Activated naive CD8-positive, alpha-beta T cell treated with anti-CD3 and anti-CD28 coated beads, Interleukin-2, amount 50 U/mL, for 16 hours (primary cell): Measurements from ENCODE around the gene USP9X.
"Not testable (repeated sequence)": the region's sequence is repeated elsewhere in the genome, so short reads cannot be mapped to it uniquely, and the experiment has no call there.

Source experiments
- DNase-seq: peaks from one replicate; pipeline ENCODE4 v3.0.0-alpha.2; 2020; ENCODE audit warnings: low read depth, low spot score

Gene USP9X

GRCh38 chrX:41186946-41187345 lies 101.7 kb downstream of the USP9X start:
- DNase-seq, result not testable (repeated sequence)

GRCh38 chrX:41189156-41189555 lies 103.9 kb downstream of the USP9X start:
- no peak for DNase-seq

- no peak for DNase-seq
Observed at GRCh38 chrX:41192880-41193279, 107.6 kb downstream of the USP9X start.

GRCh38 chrX:41198410-41198809 lies 113.2 kb downstream of the USP9X start:
- no peak for DNase-seq

GRCh38 chrX:41200785-41201184 lies 115.5 kb downstream of the USP9X start:
- DNase-seq, result no peak

- no peak for DNase-seq
Observed at GRCh38 chrX:41209853-41210252, 124.6 kb downstream of the USP9X start.

- DNase-seq, result no peak
Observed at GRCh38 chrX:41224605-41225004, 139.4 kb downstream of the USP9X start.

- no peak for DNase-seq
Observed at GRCh38 chrX:41233988-41234387, 148.7 kb downstream of the USP9X start.

- DNase-seq, result not testable (repeated sequence)
Observed at GRCh38 chrX:41234471-41234870, 149.2 kb downstream of the USP9X start.

- DNase-seq, result no peak
Observed at GRCh38 chrX:41234962-41235361, 149.7 kb downstream of the USP9X start.

- no peak for DNase-seq
Observed at GRCh38 chrX:41236629-41237028, 151.4 kb downstream of the USP9X start.

GRCh38 chrX:41240509-41240908 lies 155.3 kb downstream of the USP9X start:
- no peak for DNase-seq

- DNase-seq, result no peak
Observed at GRCh38 chrX:41241962-41242361, 156.7 kb downstream of the USP9X start.

GRCh38 chrX:41245641-41246040 lies 160.4 kb downstream of the USP9X start:
- DNase-seq, result no peak

GRCh38 chrX:41250867-41251266 lies 165.6 kb downstream of the USP9X start:
- no peak for DNase-seq

GRCh38 chrX:41257801-41258200 lies 172.6 kb downstream of the USP9X start:
- no peak for DNase-seq

- DNase-seq, result no peak
Observed at GRCh38 chrX:41258226-41258625, 173.0 kb downstream of the USP9X start.

GRCh38 chrX:41258871-41259270 lies 173.6 kb downstream of the USP9X start:
- DNase-seq, result no peak

GRCh38 chrX:41259516-41259915 lies 174.3 kb downstream of the USP9X start:
- DNase-seq, result no peak

- no peak for DNase-seq
Observed at GRCh38 chrX:41265615-41266014, 180.4 kb downstream of the USP9X start.

- no peak for DNase-seq
Observed at GRCh38 chrX:41273638-41274037, 188.4 kb downstream of the USP9X start.

- no peak for DNase-seq
Observed at GRCh38 chrX:41275661-41276609, 190.7 kb downstream of the USP9X start.
